DOHH2 (cell line): Measurements from ENCODE around the gene SLC10A3.

Experiments used
- H3F3A ChIP-seq: fragments of 200-600 bp; sonication (generic), shearing (Covaris generic); 2 replicates; pipeline ENCODE4 v1.6.0; 2016; ENCODE audit warnings: antibody characterized with exemption, mild to moderate bottlenecking; ENCODE audit not compliant: control insufficient read depth, insufficient read depth
- H3K27ac ChIP-seq: fragments of 200-600 bp; sonication (generic); 2 replicates; pipeline ENCODE4 v1.5.1; 2014; ENCODE audit warnings: low read depth, mild to moderate bottlenecking, low read length, moderate library complexity
- H3K27me3 ChIP-seq: fragments of 200-600 bp; sonication (generic); 2 replicates; pipeline ENCODE4 v1.6.1; 2014; ENCODE audit warnings: mild to moderate bottlenecking, low read length, mixed read lengths; ENCODE audit not compliant: control insufficient read depth
- H3K36me3 ChIP-seq: fragments of 200-600 bp; sonication (generic); 2 replicates; pipeline ENCODE4 v1.6.1; 2014; ENCODE audit warnings: mild to moderate bottlenecking, low read length, moderate library complexity, mixed read lengths; ENCODE audit not compliant: control insufficient read depth
- H3K4me1 ChIP-seq: fragments of 200-600 bp; sonication (generic); 2 replicates; pipeline ENCODE4 v1.6.1; 2014; ENCODE audit warnings: mild to moderate bottlenecking, low read length, mixed read lengths; ENCODE audit not compliant: control insufficient read depth
- H3K4me2 ChIP-seq: fragments of 200-600 bp; sonication (generic); 2 replicates; pipeline ENCODE4 v1.6.0; 2014; ENCODE audit warnings: mild to moderate bottlenecking, low read length, moderate library complexity
- H3K4me3 ChIP-seq: fragments of 200-600 bp; sonication (generic); 2 replicates; pipeline ENCODE4 v1.5.1; 2014; ENCODE audit warnings: mild to moderate bottlenecking, low read length, mixed read lengths
- H3K79me2 ChIP-seq: fragments of 200-600 bp; sonication (generic); 2 replicates; pipeline ENCODE4 v1.6.1; 2014; ENCODE audit warnings: mild to moderate bottlenecking, low read length, mixed read lengths; ENCODE audit not compliant: control insufficient read depth
- H3K9me2 ChIP-seq: fragments of 200-600 bp; sonication (generic); replicated peaks from 2 replicates; pipeline ENCODE4 v1.6.1; 2014; ENCODE audit warnings: mild to moderate bottlenecking, low read length, mixed read lengths; ENCODE audit not compliant: control insufficient read depth
- H3K9me3 ChIP-seq: fragments of 200-600 bp; sonication (generic); 2 replicates; pipeline ENCODE4 v1.6.1; 2014; ENCODE audit warnings: antibody characterized with exemption, low read length, mixed read lengths; ENCODE audit not compliant: control insufficient read depth, insufficient read depth
- H4K20me1 ChIP-seq: fragments of 200-600 bp; sonication (generic); 2 replicates; pipeline ENCODE4 v1.6.0; 2014; ENCODE audit warnings: low read depth, mild to moderate bottlenecking, antibody characterized with exemption, low read length, moderate library complexity; ENCODE audit not compliant: control insufficient read depth, insufficient read depth
- CTCF ChIP-seq: fragments of 200-600 bp; sonication (generic); IDR thresholded peaks from one replicate; pipeline ENCODE4 v1.5.1; 2014; ENCODE audit warnings: antibody characterized with exemption, mild to moderate bottlenecking, low read depth, low read length; ENCODE audit not compliant: poor library complexity, severe bottlenecking
- EZH2phosphoT487 ChIP-seq: fragments of 200-600 bp; sonication (generic); IDR thresholded peaks from 2 replicates; pipeline ENCODE4 v1.6.1; 2017; ENCODE audit warnings: borderline replicate concordance, mild to moderate bottlenecking, antibody characterized with exemption, low read length, moderate library complexity, mixed read lengths

SLC10A3 gene

GRCh38 chrX:154450312-154450711, 40.1 kb downstream of the SLC10A3 start:
- TF ChIP-seq CTCF = no peak
- no peak for TF ChIP-seq EZH2phosphoT487
- Histone ChIP-seq H3K79me2 (no peaks in the 10 kb centered on the region), H3K36me3 (peaks cover 2% of the 10 kb centered on the region; the same call in 1 of the 2 replicates), H3K9me3 (no peaks in the 10 kb centered on the region), H3K4me1 (no peaks in the 10 kb centered on the region), H3K27me3 (no peaks in the 10 kb centered on the region), H3K4me3 (no peak overlapping the region), H3F3A (no peaks in the 10 kb centered on the region), H3K27ac (no peak overlapping the region), H4K20me1 (no peaks in the 10 kb centered on the region), H3K4me2 (no peak overlapping the region), H3K9me2 (no peaks in the 10 kb centered on the region)

- Histone ChIP-seq H3K4me3 (no peak overlapping the region), H3K9me2 (no peaks in the 10 kb centered on the region), H3K4me1 (peaks cover 6% of the 10 kb centered on the region), H3K79me2 (no peaks in the 10 kb centered on the region; the same call in 1 of the 2 replicates), H4K20me1 (no peaks in the 10 kb centered on the region), H3K27ac (no peak overlapping the region), H3F3A (no peaks in the 10 kb centered on the region), H3K4me2 (no peak overlapping the region), H3K9me3 (no peaks in the 10 kb centered on the region), H3K36me3 (peaks cover 2% of the 10 kb centered on the region; the same call in 1 of the 2 replicates), H3K27me3 (no peaks in the 10 kb centered on the region)
- TF ChIP-seq EZH2phosphoT487 (no peak), CTCF (no peak)
Measured at GRCh38 chrX:154449618-154450017, 40.8 kb downstream of the SLC10A3 start.

- H3F3A ChIP-seq = no peaks in the 10 kb centered on the region
- H3K4me2 ChIP-seq = no peak overlapping the region
- no peaks in the 10 kb centered on the region; the same call in 1 of the 2 replicates for H3K79me2 ChIP-seq
- H3K27ac ChIP-seq = no peak overlapping the region
- H3K9me3 ChIP-seq = no peaks in the 10 kb centered on the region
- peaks cover 11% of the 10 kb centered on the region for H3K4me1 ChIP-seq
- no peak for TF ChIP-seq CTCF
- H3K36me3 ChIP-seq = peaks cover 2% of the 10 kb centered on the region; the same call in 1 of the 2 replicates
- H4K20me1 ChIP-seq = no peaks in the 10 kb centered on the region
- H3K4me3 ChIP-seq = no peak overlapping the region
- no peaks in the 10 kb centered on the region for H3K9me2 ChIP-seq
- H3K27me3 ChIP-seq = no peaks in the 10 kb centered on the region
Measured at GRCh38 chrX:154448484-154448883, 41.9 kb downstream of the SLC10A3 start.

GRCh38 chrX:154446430-154446829, 44.0 kb downstream of the SLC10A3 start:
- Histone ChIP-seq H3K9me2 (no peaks in the 10 kb centered on the region), H4K20me1 (no peaks in the 10 kb centered on the region), H3K27me3 (no peaks in the 10 kb centered on the region), H3K9me3 (no peaks in the 10 kb centered on the region), H3K4me3 (no peak overlapping the region), H3K36me3 (peaks cover 6% of the 10 kb centered on the region; the same call in 1 of the 2 replicates), H3K4me2 (no peak overlapping the region), H3K4me1 (peaks cover 14% of the 10 kb centered on the region), H3K79me2 (no peaks in the 10 kb centered on the region; the same call in 1 of the 2 replicates), H3K27ac (no peak overlapping the region), H3F3A (peaks cover 2% of the 10 kb centered on the region; the same call in 1 of the 2 replicates)
- no peak for TF ChIP-seq EZH2phosphoT487
- no peak for TF ChIP-seq CTCF
